GM19043 (cell line): ENCODE measurements around the gene HS1BP3.

ENCODE experiments used
- ATAC-seq: cut with Tn5 transposase; IDR thresholded peaks from one replicate; pipeline ENCODE4 v1.9.1; 2021; ENCODE audit warnings: low read depth; ENCODE audit not compliant: unreplicated experiment

The HS1BP3 gene

DNA sequence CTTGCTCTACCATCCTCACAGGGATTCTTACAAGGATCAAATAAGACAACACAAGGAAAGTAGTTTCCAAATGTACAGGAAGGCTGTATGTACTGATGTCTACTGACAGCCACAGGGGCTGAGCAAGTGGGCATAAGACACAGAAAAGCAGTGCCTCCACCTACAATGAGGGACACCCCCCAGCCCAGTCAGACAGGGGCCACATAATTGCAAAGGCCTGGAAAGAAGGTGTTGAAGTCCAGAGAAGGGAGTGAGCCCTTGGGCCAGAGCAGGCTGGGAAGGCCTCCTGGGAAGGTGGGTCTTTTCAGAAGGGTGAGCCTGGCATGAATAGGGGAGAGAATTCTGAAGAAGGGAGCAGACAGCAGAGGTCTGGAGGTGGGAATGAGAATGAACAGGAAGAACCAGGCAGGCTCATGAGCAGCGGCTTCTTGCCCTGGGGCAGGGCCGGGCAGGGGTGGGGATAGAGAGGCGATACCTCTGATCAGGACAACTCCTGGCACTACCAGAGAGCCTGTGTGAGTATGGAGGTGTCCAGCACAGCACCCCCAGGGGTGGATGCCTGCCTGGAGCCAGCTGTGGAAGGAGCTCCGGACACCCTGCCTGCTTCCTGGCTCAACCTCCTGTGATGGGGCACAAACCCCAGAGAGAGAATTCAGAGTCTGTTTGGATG is 30.1 kb downstream of the HS1BP3 start:
- no peak for ATAC-seq

DNA sequence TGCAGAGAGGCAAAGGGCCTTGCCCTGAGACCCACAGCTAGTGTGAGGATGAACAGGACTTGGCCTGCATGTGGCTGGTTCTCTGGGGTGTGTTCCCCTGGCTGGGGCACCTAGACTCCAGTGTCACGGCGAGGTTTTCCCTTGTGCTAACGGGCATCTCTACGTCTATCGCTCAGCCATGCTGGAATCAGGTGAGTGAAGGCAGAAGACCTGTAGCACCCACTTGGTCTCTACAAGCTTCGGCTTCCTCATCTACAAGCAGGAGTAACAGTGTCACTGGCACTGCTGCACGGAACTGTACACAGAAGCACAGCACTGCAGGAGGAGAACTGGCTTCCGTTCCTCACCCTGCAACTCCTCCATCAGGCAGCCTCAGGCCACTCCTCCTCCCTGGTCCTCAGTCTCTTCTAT is 30.6 kb downstream of the HS1BP3 start:
- no peak for ATAC-seq

DNA sequence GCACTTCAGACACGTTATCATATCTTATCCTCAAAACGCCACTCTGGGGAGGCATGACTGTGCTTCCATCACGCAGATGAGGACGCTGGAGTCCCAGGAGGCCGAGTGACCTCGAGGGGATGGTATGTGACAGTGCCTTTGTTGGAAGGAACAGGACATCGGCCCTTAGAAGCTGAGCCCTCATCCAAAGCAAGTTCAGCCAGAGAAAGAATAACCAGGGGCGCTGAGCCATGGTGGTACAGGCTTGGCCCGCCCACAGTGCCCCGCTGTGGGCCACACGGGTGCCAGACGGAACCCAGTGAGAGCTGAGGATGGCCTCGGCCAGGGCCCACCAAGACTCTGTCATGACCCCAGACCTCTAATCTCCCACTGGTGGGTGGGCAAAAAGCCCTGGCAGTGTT is 31.3 kb downstream of the HS1BP3 start:
- ATAC-seq: no peak

DNA sequence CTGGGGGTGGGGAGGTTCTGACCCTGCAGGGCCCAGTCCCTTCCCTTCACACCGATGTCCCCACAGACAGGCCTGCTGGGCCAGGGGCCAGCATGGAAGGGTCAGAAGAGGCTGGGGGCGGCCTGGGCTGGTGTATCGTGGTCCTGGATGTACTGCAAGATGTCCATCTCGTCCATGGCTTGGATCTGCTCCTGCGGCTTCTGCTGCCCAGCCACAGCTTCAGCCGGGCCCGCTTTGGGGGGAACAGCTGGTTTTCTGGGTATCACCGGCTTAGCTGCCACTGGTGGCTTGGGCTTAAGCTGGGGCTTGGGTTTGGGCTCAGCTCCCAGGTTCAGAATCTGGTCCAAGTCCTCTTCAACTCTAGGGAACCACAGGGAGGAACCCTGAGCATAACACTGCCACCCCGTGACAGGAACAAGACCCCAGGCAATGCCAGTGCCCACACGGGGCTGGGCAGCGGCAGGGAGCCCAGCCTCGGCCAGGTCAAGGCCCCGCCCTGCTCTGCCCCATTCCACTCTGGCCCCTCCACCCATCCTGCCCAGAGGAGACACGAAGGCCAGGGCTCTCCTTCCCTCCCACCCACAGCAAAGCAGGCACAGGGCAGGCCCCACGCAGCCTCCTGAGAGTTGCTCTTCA is 31.9 kb downstream of the HS1BP3 start:
- no peak for ATAC-seq

DNA sequence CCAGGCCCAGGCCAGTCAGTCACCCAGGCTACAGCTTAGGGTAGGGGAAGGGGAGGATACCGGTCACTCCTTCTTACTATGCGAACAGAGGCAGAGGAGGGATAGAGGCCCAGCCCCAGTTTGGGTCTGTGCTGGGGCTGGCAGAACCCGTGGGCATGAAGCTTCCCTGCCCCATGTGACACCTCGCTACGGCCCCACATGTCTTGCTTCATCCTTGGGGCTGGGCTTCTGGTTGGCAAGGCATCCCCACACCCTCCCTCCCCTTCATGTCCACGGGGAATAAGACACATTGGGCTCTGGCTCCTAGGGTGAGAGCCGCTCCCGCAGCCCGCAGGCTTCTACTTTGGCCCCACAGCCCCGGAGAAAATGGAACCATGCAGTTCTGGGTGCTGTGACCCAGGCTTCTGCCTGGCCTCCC is 32.4 kb downstream of the HS1BP3 start:
- no peak for ATAC-seq

DNA sequence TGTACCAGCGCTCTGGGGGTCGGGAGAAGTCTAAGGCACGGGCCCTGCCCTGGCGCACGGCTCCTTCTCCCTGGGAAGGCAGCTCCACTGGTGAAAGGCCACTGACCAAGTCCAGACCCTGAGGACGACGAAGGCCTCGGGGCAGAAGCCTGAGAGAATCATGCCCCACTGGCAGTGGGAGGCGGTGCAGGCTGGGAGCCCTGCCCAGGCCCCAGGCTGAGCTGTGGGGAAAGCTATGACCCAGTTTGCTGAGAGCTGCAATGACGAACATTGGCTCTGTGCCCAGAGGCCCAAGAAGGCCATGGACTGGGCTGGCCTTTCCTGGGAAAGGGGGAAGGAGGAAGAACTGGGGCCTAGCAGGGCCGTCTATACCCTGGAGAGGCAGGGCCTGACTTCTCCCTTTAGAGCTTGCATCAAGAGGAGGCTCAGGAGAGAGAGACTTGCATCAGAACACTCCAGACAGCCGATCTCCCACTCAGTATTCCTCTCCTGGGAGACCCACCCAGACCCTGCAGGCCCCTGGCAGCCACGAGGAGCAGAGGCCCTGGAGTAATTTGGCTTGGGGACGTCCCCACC is 32.9 kb downstream of the HS1BP3 start:
- ATAC-seq: no peak

DNA sequence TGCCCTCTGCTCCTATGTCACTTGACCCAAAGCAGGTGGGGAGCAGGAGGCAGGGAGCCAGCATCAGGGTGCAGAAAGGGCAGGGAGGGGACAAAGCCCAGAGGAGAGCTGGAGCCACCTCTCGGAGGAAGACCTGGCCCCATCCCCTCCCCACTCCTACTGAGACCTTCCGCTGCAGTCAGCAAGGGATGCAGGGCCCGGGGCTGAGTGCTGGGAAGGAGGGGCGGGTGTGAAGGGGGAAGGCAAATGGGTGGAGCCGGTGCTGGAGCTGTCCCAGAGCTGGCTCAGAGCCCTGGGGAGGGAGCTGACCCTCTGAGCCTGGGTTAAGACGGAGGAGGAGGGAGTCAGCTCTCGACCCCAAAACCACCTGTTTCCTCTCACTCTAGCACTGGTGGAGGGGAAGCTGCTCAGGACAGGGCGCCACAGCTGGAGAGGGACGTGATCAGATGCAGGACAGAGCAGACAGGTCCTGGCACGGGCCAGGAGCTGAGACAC is 33.8 kb downstream of the HS1BP3 start:
- ATAC-seq: no peak

DNA sequence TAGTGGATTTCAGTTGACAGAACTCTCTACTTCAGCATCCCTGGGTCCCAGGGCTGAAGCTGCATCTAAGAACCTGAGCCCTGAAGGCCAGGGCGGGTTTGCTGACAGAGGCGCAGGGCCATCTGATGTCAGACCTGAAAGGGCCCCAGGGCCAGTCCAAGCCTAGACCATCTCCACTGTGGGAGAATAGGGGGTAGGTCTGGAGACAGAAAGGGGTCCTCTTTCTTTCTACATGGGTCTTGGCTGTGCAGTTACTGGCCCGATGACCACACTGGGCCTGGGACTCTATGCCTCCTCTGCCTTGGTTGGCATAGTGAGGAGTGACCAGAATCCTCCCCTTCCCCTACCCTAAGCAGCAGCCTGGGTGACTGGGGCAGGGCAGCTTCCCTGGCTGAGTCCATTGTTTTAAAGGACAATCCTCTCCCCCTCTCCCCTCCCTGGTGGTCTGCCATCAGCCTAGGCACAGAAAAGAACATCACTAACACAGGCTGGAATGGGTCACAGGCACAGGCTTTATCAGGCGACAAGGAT is 34.5 kb downstream of the HS1BP3 start:
- no peak for ATAC-seq

DNA sequence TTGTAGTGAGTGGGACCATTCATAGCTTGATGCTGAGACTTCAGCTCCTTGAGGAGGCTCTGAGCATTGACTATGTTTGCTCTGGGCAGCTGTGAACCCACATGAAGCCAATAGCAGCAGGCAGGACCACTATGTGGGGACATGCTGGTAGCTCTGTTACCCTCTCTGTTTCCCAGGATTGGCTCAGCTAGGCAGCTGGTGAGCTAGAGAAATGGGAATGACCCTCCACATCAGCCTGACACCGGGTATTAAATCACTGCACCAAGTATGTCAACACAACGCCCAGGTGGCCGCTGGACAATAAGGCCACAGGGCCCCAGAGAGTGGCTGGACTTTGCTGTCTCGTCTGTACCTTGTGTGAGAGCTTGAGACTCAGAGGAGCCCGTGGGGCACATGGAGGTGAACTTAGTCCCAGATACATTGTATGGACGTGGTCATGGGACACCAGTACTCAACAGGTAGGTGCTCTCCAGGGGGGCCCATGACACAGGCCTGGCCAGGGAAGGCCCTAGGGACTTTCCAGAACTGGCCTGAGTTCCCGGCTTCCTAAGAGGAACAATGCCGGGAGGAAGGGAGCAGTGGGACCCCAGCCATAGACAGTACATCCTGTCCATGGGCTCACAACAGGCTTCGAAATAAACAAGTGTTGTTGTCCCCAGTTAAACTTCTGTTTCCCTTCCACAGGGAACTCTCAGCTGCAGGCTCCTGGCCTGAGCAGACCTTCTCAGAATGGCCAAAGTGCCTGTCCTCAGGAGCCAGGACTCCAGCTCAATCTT is 35.2 kb downstream of the HS1BP3 start:
- ATAC-seq: no peak

DNA sequence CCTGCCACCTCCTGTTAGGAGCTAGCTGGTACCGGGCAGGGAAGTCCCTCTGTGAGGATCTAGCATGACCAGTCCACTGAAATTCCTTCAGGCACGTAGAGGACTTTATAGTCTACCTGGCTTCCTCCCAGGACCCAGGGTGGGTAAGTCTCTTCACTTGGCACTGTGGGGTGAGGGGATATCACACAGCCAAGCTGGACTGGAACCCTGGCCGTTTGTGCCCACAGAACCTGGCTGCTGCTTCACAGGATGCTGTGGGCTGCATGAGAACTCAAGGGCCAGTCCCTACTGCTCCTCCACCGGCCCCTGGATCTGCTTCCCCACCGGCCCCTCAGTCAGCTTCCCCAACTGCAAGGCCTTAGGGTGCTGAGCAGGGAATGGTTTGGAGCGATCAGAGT is 35.8 kb downstream of the HS1BP3 start:
- ATAC-seq: no peak

DNA sequence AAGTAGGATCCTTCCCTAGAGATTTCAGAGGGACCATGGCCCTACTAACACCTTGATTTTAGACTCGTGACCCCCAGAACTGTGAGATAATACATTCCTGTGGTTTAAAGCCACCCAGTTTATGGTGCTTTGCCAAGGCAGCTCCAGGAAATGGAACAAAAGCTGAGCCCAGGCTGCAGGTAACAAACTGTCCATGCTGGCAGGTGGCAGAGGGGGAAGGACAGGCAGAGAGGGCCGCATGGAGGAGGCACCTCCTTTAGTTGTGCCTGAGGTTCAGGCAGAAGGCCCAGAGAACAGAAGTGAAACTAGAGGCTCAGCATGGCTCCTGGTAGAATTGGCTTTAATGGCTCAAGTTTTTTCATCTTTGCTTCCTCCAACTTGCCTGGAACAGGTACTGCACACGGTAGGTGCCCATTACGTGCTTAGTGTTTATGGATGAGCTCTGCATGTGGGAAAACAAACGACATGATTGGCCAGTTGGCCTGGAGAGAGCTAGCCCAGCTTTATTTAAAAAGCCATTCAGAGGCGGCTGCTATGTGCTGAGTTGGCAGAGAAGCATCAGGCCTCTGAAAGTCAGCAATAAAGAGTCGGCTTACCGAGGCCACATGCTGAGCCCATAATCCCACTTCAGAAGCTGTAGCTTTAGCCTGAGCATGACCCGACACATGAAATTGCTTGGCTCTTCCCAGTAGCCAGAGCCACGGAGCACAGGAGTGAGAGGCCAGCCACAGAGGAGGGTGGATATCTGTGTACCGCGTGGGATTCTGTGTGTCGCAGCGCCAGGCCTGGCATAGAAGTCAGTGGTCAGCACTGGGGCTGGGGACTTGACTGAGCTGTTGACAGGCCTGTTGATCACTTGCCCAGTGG is 36.5 kb downstream of the HS1BP3 start:
- no peak for ATAC-seq

DNA sequence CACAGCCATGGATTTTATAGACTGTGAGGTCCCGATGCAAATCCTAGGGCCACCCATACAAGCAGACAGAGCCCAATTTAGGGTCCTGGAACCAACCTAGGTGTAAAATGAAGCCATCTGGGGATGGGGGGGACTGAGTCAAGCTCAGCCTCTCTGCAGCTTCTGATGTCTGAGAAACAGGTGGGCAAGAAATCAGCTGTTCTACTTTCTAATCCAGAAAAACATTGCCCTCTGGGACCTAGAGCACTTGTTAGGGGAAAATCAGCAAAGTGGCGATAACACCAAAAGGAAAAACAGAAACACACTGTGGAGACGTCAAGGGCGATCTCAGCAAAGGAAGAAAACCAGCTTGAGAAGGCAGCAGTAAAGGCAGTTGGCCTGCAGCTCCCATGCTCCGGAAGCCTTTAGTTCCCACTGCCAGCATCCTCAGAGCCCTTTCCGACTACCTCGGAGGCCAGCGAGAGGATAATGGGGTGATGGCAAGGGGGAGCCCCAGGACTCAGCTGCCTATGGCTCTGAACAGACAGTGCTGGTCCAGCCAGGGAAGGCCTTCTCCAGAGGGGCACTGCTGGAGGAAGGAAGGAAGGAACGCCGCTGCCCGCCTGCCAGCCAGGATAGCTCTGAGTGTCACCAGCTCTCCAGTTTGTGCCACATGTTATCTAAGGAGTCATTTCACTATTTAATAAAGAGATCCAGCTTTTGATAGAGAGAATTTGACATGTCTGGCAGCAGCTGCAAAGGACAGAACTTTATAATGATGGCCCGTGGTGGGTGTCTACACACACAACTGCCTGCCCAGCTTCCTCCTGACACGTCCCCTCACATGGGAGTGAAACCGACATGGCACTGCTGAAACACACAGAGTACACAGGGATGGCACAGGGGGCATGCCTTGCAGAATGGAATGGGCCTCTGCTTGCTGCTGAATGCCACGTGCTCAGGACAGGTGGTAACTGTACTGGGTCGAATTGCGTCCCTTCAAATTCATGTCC is 37.7 kb downstream of the HS1BP3 start:
- no peak for ATAC-seq

DNA sequence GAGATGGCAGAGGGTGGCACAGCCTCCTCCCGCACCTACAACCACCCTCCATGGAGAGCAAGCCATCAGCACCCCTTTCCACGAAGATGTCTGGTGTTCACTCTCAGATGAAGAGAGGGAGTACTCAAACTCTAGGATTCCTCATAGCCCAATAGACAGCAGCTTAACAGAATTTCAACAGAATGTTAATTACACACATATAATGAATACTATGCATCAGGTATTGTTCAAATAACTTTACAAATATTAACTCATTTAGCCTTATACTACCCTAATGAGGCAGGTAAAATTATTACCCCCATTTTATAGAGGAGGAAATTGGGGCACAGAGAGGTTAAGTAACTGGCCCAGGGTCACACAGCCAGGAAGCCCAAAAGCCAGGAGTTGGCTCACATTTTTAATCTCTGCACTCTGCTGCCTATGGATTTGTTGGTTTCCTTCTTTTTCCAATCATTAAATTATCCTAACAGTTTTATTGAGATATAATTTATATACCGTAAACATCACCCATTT is 39.0 kb downstream of the HS1BP3 start:
- no peak for ATAC-seq

DNA sequence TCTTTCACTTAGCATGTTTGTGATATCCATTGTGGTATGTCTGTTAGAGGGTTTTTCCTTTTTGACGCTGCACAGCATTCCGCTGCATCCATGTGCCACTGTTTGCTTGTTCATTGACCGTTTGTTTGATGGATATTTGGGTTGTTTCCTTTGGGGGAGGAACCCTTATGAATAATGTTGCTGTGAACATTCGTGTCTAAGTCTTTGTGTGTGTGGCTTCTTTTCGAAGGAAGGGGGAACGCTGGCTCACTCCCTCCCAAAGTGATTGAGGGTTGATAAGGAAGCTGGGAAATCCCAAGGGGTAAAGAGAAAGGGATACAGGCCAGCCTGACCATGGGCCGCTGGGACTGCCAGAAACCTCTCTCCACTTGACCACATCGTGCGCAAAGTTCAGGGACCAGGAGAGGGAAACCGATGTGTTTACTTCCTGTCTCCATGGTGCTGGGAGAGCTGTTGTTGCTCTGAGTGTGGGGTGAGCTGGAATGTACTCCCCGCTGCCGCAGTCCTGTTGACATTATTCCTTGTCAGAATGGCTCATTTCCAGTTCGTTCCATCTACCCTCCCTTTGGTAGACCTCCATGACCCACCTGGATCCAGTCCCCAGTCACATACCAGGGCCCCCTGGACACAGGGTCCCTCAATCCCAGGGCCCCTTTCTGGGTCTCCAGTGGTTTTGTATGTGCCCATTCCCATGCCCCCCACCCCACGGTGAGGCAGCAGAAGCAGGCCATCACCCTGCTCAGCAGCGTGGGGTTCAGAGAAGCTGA is 39.6 kb downstream of the HS1BP3 start:
- no peak for ATAC-seq

DNA sequence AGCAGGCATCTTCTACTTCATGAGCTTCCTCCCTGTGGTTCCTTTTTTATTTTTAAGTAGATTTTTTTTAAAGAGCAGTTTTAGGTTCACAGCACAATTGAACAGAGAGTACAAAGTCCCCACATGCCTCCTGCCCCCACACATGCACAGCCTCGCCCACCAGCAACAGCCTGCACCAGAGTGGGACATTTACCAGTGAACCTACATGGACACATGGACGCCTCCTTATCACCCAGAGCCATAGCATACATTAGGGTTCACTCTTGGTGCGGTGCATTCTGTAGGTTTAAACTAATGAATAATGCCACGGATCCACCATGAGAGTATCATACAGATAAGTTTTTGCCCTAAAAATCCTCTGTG is 40.9 kb downstream of the HS1BP3 start:
- ATAC-seq: no peak

DNA sequence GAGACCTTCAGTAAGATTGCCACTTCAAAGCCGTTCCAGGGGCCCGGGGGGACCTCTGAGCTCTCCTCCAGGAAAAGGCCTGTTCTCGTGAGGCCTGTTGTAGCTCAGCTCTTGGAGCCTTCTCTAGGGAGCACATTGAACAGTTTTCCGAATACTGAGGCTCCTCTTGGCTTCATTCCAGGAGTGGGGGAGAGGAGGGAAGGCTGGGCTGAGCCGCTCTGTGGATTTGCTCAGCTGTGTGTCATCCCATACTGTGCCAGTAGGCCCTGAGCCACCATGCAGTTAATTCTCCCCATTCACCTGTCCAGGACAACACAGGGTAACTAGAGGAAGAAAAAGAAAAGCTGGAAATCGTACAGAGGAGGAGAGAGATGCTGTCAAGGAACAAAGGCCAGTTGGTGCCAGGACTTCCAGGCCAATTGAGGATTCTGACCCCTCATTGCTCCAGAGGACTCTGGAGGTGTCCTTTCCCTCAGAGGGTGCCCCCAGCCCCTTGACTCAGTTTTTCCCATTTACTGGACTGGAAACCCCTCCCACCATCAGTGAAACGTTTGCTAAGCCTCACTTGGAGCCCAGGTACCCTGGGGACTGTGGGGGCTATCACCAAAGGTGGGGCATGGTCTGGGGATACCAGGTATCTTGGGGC is 41.4 kb downstream of the HS1BP3 start:
- ATAC-seq: no peak

DNA sequence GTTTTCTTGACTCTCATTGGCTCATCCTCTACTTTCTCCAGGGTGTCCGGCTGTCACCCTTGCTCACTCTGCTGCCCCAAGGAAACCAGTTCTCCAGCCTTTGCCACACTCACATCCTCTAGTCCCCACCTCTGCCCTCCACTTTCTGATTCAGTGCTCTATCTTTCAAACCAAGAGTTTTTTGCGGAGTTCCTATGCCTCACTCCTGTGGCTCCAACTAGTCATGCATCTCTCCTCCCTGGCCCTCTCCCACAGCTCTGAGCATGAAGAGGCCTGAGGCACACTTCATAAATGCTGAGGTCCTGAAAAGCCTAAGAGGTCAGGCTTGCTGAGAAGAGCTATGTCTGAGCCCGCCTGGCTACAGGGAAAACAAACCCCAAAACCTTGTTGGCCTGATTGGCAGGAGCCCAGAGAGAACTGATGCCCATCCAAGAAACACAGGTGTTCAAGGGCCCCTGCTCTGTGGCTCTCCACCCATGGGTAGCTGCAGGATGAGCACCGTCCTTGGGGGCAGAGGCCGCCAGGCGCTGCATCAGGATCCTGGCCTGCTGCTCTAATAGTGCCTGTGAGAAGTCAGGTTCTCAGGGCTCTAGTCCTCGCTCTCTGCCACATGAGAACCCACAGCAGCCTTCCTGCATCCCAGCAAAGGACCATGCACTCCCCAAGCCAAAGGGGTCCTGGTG is 42.1 kb downstream of the HS1BP3 start:
- no peak for ATAC-seq
